ENCODE results near the gene CD74. TPM values are rescaled to one million over a fixed set of nuclear protein-coding genes. Genes with fewer than 3 reads are reported as not detected.

CD74 gene
- total RNA-seq, 4 donors from 2014 or later = 287 to 675 (median 493) TPM

- 92 to 93% methylated on average over 9 of the region's 9 CpGs for WGBS, 2 donors
- intact Hi-C loops (cut with DNase I) = no loop called here
These were observed 48.7 kb downstream of the CD74 start for GRCh38 chr5:150364004-150364403.

GRCh38 chr5:150363185-150363584 lies 49.5 kb downstream of the CD74 start:
- H3K27ac ChIP-seq = no peak overlapping the region
- 97 to 100% methylated on average over 2 of the region's 2 CpGs for WGBS, 2 donors
- TF ChIP-seq CTCF (IDR thresholded peaks at IDR 0.05) (no peak), POLR2A (IDR thresholded peaks at IDR 0.05) (no peak)
- no peak overlapping the region for H3K4me3 ChIP-seq (replicated peaks in 1 of 3)
- H3K36me3 ChIP-seq = peaks cover 23 to 54% of the 10 kb centered on the region in 2 donors
- intact Hi-C loops (cut with DNase I) = no loop called here
- no peaks in the 10 kb centered on the region for H3K27me3 ChIP-seq
- H3K4me1 ChIP-seq = peaks cover 5 to 11% of the 10 kb centered on the region in 2 donors
- DNase-seq = no peak
- no peaks in the 10 kb centered on the region for H3K9me3 ChIP-seq

More at GRCh38 chr5:150364004-150364403, 48.7 kb downstream of the CD74 start:
- no peaks in the 10 kb centered on the region for H3K9me3 ChIP-seq
- TF ChIP-seq CTCF (IDR thresholded peaks at IDR 0.05) = no peak
- no peak for TF ChIP-seq POLR2A (IDR thresholded peaks at IDR 0.05)
- no peak for DNase-seq
- peaks cover 0 to 2% of the 10 kb centered on the region in 2 donors for H3K4me1 ChIP-seq
- H3K4me3 ChIP-seq (replicated peaks in 1 of 3) = no peak overlapping the region
- H3K36me3 ChIP-seq = peaks cover 31 to 62% of the 10 kb centered on the region in 2 donors
- no peak overlapping the region for H3K27ac ChIP-seq
- no peaks in the 10 kb centered on the region for H3K27me3 ChIP-seq

- intact Hi-C loops (cut with DNase I) = no loop called here
- DNase-seq = no peak
- Histone ChIP-seq H3K4me1 (peaks cover 8 to 12% of the 10 kb centered on the region in 2 donors), H3K9me3 (no peaks in the 10 kb centered on the region), H3K27me3 (no peaks in the 10 kb centered on the region), H3K4me3 (replicated peaks in 1 of 3) (no peak overlapping the region), H3K36me3 (peaks cover 16 to 41% of the 10 kb centered on the region in 2 donors), H3K27ac (no peak overlapping the region)
- WGBS, 2 donors = 95 to 96% methylated on average over 1 of the region's 1 CpG
- no peak for TF ChIP-seq POLR2A (IDR thresholded peaks at IDR 0.05)
These were observed 51.4 kb downstream of the CD74 start for GRCh38 chr5:150361301-150361700.

GRCh38 chr5:150358261-150359095 lies 54.2 kb downstream of the CD74 start:
- DNase-seq = no peak
- H3K4me3 ChIP-seq (replicated peaks in 1 of 3) = peak overlapping the region; percentile 78 to 87 (median 79)
- TF ChIP-seq POLR2A (IDR thresholded peaks at IDR 0.05) (no peak), CTCF (IDR thresholded peaks at IDR 0.05) (no peak)
- H3K36me3 ChIP-seq = peaks cover 0 to 21% of the 10 kb centered on the region in 2 donors
- H3K4me1 ChIP-seq = peaks cover 8 to 12% of the 10 kb centered on the region in 2 donors
- intact Hi-C loops (cut with DNase I) = no loop called here
- H3K27me3 ChIP-seq = no peaks in the 10 kb centered on the region
- 52 to 54% methylated on average over 22 to 23 of the region's 23 CpGs for WGBS, 2 donors
- H3K27ac ChIP-seq = no peak overlapping the region
- no peaks in the 10 kb centered on the region for H3K9me3 ChIP-seq

GRCh38 chr5:150357326-150358260 lies 55.1 kb downstream of the CD74 start, which contains the start of gene TCOF1:
TSS of gene TCOF1 (plus strand) at chr5:150357697. CDS start at chr5:150357747, 50 bp downstream.
- TF ChIP-seq POLR2A (IDR thresholded peaks at IDR 0.05) = peak in 1 of 2 donors; percentile 38
- TF ChIP-seq CTCF (IDR thresholded peaks at IDR 0.05) = no peak
- peaks cover 0 to 16% of the 10 kb centered on the region in 2 donors for H3K36me3 ChIP-seq
- intact Hi-C loops (cut with DNase I) = no loop called here
- H3K27ac ChIP-seq = peak within 1 kb of the TSS in 1 of 3 donors; percentile 7
- DNase-seq = peak; percentile 96 to 98
- WGBS, 2 donors = 1% methylated on average over 51 to 62 of the region's 90 CpGs
- H3K4me3 ChIP-seq (replicated peaks in 1 of 3) = peak within 1 kb of the TSS; percentile 78 to 87 (median 79)
- H3K27me3 ChIP-seq = no peaks in the 10 kb centered on the region
- H3K4me1 ChIP-seq = peaks cover 8 to 12% of the 10 kb centered on the region in 2 donors
- H3K9me3 ChIP-seq = no peaks in the 10 kb centered on the region

Measured in thyroid gland (tissue), 4 donors.